C4-2B (cell line): Measurements from ENCODE around the gene SDS.

Source experiments
- CTCF ChIP-seq: fragments of 450-650 bp; conservative IDR thresholded peaks from 2 replicates; pipeline ENCODE4 v1.5.1; 2017; ENCODE audit warnings: mild to moderate bottlenecking
- ZFX ChIP-seq: fragments of 450-650 bp; IDR thresholded peaks from 2 replicates; pipeline ENCODE4 v1.6.1; 2017

GRCh38 chr12:113432986-113433385 is 29.3 kb upstream of the SDS start:
- TF ChIP-seq CTCF (no peak), ZFX (no peak)
